Measurements from ENCODE around the gene SLC39A2.

SLC39A2 gene

DNA sequence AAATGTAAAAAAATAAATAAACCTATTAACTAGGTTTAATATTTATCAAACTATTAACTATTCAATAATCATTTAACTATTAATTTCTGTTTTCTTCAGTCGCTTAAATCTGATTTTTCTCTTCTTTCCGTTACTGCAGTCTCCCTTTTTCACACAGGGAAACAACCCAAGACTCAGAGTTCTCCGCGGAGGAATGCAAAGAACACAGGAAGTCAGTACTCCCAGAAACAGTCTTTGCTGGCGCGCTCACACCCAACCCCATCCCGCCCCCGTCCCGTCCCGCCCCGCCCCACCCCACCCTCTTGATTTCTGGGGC lies 9.7 kb upstream of the SLC39A2 start:
- no peak for TF ChIP-seq FOXP2 (optimal IDR thresholded peaks at IDR 0.05; ENCODE audit: borderline replicate concordance, extremely low read depth, extremely low read length, insufficient read depth)
- TF ChIP-seq, protein P1, sequence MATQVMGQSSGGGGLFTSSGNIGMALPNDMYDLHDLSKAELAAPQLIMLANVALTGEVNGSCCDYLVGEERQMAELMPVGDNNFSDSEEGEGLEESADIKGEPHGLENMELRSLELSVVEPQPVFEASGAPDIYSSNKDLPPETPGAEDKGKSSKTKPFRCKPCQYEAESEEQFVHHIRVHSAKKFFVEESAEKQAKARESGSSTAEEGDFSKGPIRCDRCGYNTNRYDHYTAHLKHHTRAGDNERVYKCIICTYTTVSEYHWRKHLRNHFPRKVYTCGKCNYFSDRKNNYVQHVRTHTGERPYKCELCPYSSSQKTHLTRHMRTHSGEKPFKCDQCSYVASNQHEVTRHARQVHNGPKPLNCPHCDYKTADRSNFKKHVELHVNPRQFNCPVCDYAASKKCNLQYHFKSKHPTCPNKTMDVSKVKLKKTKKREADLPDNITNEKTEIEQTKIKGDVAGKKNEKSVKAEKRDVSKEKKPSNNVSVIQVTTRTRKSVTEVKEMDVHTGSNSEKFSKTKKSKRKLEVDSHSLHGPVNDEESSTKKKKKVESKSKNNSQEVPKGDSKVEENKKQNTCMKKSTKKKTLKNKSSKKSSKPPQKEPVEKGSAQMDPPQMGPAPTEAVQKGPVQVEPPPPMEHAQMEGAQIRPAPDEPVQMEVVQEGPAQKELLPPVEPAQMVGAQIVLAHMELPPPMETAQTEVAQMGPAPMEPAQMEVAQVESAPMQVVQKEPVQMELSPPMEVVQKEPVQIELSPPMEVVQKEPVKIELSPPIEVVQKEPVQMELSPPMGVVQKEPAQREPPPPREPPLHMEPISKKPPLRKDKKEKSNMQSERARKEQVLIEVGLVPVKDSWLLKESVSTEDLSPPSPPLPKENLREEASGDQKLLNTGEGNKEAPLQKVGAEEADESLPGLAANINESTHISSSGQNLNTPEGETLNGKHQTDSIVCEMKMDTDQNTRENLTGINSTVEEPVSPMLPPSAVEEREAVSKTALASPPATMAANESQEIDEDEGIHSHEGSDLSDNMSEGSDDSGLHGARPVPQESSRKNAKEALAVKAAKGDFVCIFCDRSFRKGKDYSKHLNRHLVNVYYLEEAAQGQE (IDR thresholded peaks at IDR 0.05; ENCODE audit: insufficient read depth in 1 of 2, low read depth in 2 of 2, low read length in 2 of 2): no peak
- no peak for TF ChIP-seq POLR2AphosphoS5 (IDR thresholded peaks at IDR 0.05; ENCODE audit: low read depth, low read length)
- no peak for TF ChIP-seq SIN3A (IDR thresholded peaks at IDR 0.05; ENCODE audit: borderline replicate concordance, insufficient read depth, low read length)
- no peak for TF ChIP-seq TAF1 (IDR thresholded peaks at IDR 0.05; ENCODE audit: borderline replicate concordance, insufficient read depth, low read length)

DNA sequence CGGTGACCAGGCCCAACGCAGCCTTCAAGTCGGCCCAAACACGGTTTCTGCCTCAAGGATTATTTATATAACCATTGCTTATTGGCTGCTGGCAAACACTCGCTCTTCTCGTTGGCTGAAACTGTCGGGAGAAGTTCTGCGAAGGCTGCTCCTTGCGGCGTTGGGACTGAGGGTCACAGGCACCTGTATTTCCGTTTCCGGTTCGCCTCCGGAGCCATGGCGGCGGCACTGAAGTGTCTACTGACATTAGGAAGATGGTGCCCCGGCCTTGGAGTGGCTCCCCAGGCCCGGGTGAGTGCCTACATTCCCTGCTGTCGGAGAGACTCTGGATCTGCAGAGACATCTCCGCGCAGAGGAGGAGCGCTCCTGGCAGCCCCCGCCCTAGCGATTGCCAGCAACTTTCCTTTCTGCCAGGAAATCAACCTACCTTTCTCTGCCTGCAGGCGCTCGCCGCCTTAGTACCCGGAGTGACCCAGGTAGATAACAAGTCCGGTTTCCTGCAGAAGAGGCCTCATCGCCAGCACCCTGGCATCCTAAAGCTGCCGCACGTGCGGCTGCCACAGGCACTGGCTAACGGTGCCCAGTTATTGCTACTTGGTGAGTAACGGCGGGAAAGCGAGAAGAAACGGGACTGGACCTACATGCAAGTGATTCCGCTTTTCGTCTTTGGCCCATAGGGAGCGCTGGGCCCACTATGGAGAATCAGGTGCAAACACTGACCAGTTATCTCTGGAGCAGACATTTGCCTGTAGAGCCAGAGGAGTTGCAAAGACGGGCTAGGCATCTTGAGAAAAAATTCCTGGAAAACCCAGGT lies 9.1 kb upstream of the SLC39A2 start, which contains the start of gene METTL17:
Gene METTL17 (plus strand): TSS at position 194 of the 814 bp plus-strand sequence. CDS start 23 bp downstream, at position 217.
- TF ChIP-seq SIN3A (IDR thresholded peaks at IDR 0.05; ENCODE audit: borderline replicate concordance, insufficient read depth, low read length) (no peak), POLR2AphosphoS5 (IDR thresholded peaks at IDR 0.05; ENCODE audit: low read depth, low read length) (peak; percentile 63)

GRCh38 chr14:20996521-20996920 lies 2.6 kb upstream of the SLC39A2 start:
- no peak for TF ChIP-seq FOXP2 (optimal IDR thresholded peaks at IDR 0.05; ENCODE audit: borderline replicate concordance, extremely low read depth, extremely low read length, insufficient read depth)
- TF ChIP-seq TAF1 (IDR thresholded peaks at IDR 0.05; ENCODE audit: borderline replicate concordance, insufficient read depth, low read length): no peak
- TF ChIP-seq, protein P1 (IDR thresholded peaks at IDR 0.05; ENCODE audit: insufficient read depth in 1 of 2, low read depth in 2 of 2, low read length in 2 of 2): no peak
- no peak for TF ChIP-seq SIN3A (IDR thresholded peaks at IDR 0.05; ENCODE audit: borderline replicate concordance, insufficient read depth, low read length)
- no peak for TF ChIP-seq POLR2AphosphoS5 (IDR thresholded peaks at IDR 0.05; ENCODE audit: low read depth, low read length)

GRCh38 chr14:20997115-20997514 lies 2.0 kb upstream of the SLC39A2 start:
- TF ChIP-seq POLR2AphosphoS5 (IDR thresholded peaks at IDR 0.05; ENCODE audit: low read depth, low read length) (no peak), FOXP2 (optimal IDR thresholded peaks at IDR 0.05; ENCODE audit: borderline replicate concordance, extremely low read depth, extremely low read length, insufficient read depth) (no peak), SIN3A (IDR thresholded peaks at IDR 0.05; ENCODE audit: borderline replicate concordance, insufficient read depth, low read length) (no peak), TAF1 (IDR thresholded peaks at IDR 0.05; ENCODE audit: borderline replicate concordance, insufficient read depth, low read length) (no peak)
- TF ChIP-seq, protein P1 (IDR thresholded peaks at IDR 0.05; ENCODE audit: insufficient read depth in 1 of 2, low read depth in 2 of 2, low read length in 2 of 2): no peak

DNA sequence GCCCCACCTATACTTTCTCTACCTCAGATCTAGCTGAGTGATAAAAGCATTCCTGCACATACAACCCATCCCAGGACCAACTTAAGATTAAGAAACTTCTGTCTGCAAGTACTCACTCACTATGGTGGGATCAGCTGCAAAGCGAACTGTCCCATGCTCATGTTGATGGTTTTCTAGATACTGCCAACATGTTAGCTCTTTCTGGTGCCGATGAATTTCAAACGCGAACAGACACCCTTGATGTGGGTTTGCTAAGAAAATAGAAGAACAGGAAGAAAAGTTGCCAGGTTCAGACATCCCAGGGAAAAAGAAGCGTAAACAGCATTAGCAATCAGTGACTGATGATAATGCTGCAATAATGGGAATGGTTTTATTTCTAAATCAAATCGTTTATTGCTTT lies 1.5 kb upstream of the SLC39A2 start:
- TF ChIP-seq TAF1 (IDR thresholded peaks at IDR 0.05; ENCODE audit: borderline replicate concordance, insufficient read depth, low read length) (no peak), SIN3A (IDR thresholded peaks at IDR 0.05; ENCODE audit: borderline replicate concordance, insufficient read depth, low read length) (no peak), FOXP2 (optimal IDR thresholded peaks at IDR 0.05; ENCODE audit: borderline replicate concordance, extremely low read depth, extremely low read length, insufficient read depth) (no peak), POLR2AphosphoS5 (IDR thresholded peaks at IDR 0.05; ENCODE audit: low read depth, low read length) (no peak)
- TF ChIP-seq, protein P1 (IDR thresholded peaks at IDR 0.05; ENCODE audit: insufficient read depth in 1 of 2, low read depth in 2 of 2, low read length in 2 of 2): no peak
